Kidney (tissue), 14 donors: ENCODE results near the gene RNF146. TPM values are rescaled to one million over a fixed set of nuclear protein-coding genes. Genes with fewer than 3 reads are reported as not detected.

ENCODE experiments used
- DNase-seq, 5 donors: peaks; one replicate each; pipeline ENCODE4 v3.0.0-alpha.2; 2013 to 2020
- FAIRE-seq: peaks from 2 replicates; lab custom pipeline; 2012; peaks lifted over from hg19 to GRCh38; lab: Jason Lieb, UNC
- H3K27ac ChIP-seq, 2 donors: one replicate each; pipeline ENCODE4 v1.7.0; 2013; ENCODE audit warnings: low read depth in 2 of 2, low read length in 2 of 2, inconsistent platforms in 1 of 2
- H3K27me3 ChIP-seq: one replicate; pipeline ENCODE4 v1.7.1; 2013; ENCODE audit warnings: low read length, inconsistent platforms; ENCODE audit not compliant: control insufficient read depth, insufficient read depth
- H3K36me3 ChIP-seq, 3 donors: one replicate each; pipeline versions ENCODE4 v1.7.0 to v1.7.1; 2013; ENCODE audit warnings: low read length in 3 of 3, control low read depth in 1 of 3, inconsistent platforms in 1 of 3; ENCODE audit not compliant: insufficient read depth in 3 of 3, control insufficient read depth in 2 of 3
- H3K4me1 ChIP-seq, 3 donors: one replicate each; pipeline versions ENCODE4 v1.7.0 to v1.7.1; 2013; ENCODE audit warnings: low read length in 3 of 3, inconsistent platforms in 1 of 3, low read depth in 1 of 3; ENCODE audit not compliant: control insufficient read depth in 2 of 3, insufficient read depth in 2 of 3
- H3K4me3 ChIP-seq, 3 donors: one replicate each; pipeline versions ENCODE4 v1.7.0 to v1.8.1; 2013; ENCODE audit warnings: low read length in 3 of 3, control low read depth in 1 of 3, inconsistent platforms in 1 of 3
- H3K9ac ChIP-seq, 3 donors: one replicate each; pipeline versions ENCODE4 v1.7.0 to v1.7.1; 2013; ENCODE audit warnings: low read length in 3 of 3, control low read depth in 1 of 3, inconsistent platforms in 1 of 3
- H3K9me3 ChIP-seq, 3 donors: one replicate each; pipeline versions ENCODE4 v1.7.0 to v1.7.1; 2013; ENCODE audit warnings: low read length in 3 of 3, control low read depth in 1 of 3, inconsistent platforms in 1 of 3; ENCODE audit not compliant: control insufficient read depth in 2 of 3, insufficient read depth in 1 of 3
- CTCF ChIP-seq: IDR thresholded peaks from 3 replicates; pipeline ENCODE4 v1.5.1; 2012; ENCODE audit warnings: mild to moderate bottlenecking, moderate library complexity, borderline replicate concordance; ENCODE audit not compliant: insufficient read depth; ENCODE audit errors: extremely low read depth
- intact Hi-C: fragments of 100-400 bp; cut with DNase I; formaldehyde crosslinking; loops from one replicate; pipeline ENCODE4 v1.11.1; 2022
- polyA plus RNA-seq: library from polyadenylated mRNA; stranded (reverse); fragments of 350-450 nt; fragmentation: Illumina TruSeq; extraction: RNeasy Lipid Tissue Mini Kit (QIAGEN cat#74804); gene quantifications from one replicate; pipeline ENCODE4 v1.2.3, GENCODE V29; 2014; ENCODE audit warnings: low read depth, low replicate concordance; ENCODE audit not compliant: insufficient read depth
- total RNA-seq: library from RNA; stranded (reverse); fragmentation: NEBNext Ultra II Directional; extraction: Animal tissue kit (Norgen Biotek cat#: 25700); gene quantifications from one replicate; pipeline ENCODE4 v1.2.1, GENCODE V29; 2021
- donor health status: control.
- donor health status: control.
- donor health status: control.
- donor health status: control.
- donor health status: control.
- donor health status: DM: yes; HTN: yes; CAD: no.
- donor health status: Normal renal cell carcinoma (clear cell type).

Gene RNF146
- total and polyA plus RNA-seq, 2 donors from 2014 or later: 36.1 to 47.5 TPM

GRCh38 chr6:127301199-127301700, 34.6 kb downstream of the RNF146 start:
- intact Hi-C loops: loop anchor here (10.0 kb wide), 1 partner anchor 244 kb away; no protein-coding TSS in a partner anchor
- H3K4me1 ChIP-seq: no peaks in the 10 kb centered on the region
- no peak overlapping the region for H3K9ac ChIP-seq
- DNase-seq (peak in 1 of 5 donors; percentile 43), FAIRE-seq (no peak)
- H3K36me3 ChIP-seq: peaks cover 0 to 2% (median 0%) of the 10 kb centered on the region in 3 donors
- no peak for TF ChIP-seq CTCF
- no peak overlapping the region for H3K4me3 ChIP-seq
- no peaks in the 10 kb centered on the region for H3K27me3 ChIP-seq
- H3K27ac ChIP-seq: no peak overlapping the region
- no peaks in the 10 kb centered on the region for H3K9me3 ChIP-seq

DNA sequence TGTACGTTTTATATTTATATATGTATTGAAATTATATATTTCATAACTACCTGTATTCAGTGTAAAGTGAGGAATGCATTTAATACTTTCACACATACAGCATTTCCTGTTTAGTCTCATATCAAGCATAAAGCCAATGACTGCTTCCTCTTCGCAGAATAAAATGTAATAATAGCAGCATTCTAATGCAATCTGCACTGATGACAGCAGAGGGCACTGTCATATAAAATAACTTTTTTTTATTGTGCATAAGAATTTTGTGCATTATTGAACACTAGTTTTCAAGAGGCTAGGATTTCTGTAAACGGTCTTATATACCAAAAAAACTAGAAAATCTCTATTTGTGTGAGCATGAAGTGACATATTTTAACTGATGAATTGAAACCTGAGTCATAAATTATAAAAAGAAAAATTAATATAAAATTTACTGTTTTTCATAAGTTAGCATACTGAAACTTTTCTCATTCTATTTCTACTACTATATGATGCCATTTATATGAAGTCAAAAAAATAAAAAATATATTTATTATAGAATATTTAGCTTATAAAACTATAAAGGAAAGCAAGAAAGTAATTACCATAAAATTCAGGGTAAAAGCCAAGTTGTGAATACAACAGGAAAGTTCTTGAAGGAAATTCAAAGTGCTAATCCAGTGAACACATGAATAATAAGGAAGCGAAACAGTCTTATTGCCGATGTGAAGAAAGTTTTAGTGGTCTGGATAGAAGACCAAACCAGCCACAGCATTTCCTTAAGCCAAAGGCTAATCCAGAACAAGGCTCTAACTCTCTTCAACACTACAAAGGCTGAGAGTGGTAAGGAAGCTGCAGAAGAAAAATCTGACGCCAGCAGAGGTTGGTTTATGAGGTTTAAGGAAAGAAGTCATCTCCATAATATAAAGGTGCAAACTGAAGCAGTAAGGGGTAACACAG, 36.3 kb downstream of the RNF146 start:
- TF ChIP-seq CTCF: peak; percentile 73
- intact Hi-C loops: loop anchor here (10.0 kb wide), 1 partner anchor 242 kb away; no protein-coding TSS in a partner anchor
- H3K27ac ChIP-seq: no peak overlapping the region
- DNase-seq (peak in 3 of 5 donors; percentile 10 to 70 (median 51)), FAIRE-seq (peak; percentile 94)
- H3K9ac ChIP-seq: no peak overlapping the region
- H3K27me3 ChIP-seq: no peaks in the 10 kb centered on the region
- H3K4me1 ChIP-seq: no peaks in the 10 kb centered on the region
- H3K4me3 ChIP-seq: no peak overlapping the region
- H3K36me3 ChIP-seq: peaks cover 0 to 2% (median 0%) of the 10 kb centered on the region in 3 donors
- no peaks in the 10 kb centered on the region for H3K9me3 ChIP-seq

- Histone ChIP-seq H3K36me3 (peaks cover 0 to 2% (median 0%) of the 10 kb centered on the region in 3 donors), H3K4me1 (no peaks in the 10 kb centered on the region), H3K4me3 (no peak overlapping the region), H3K9ac (no peak overlapping the region), H3K27ac (no peak overlapping the region), H3K9me3 (peaks cover 0 to 9% (median 0%) of the 10 kb centered on the region in 3 donors), H3K27me3 (no peaks in the 10 kb centered on the region)
- FAIRE-seq: no peak
- intact Hi-C loops: loop anchor here (10.0 kb wide), 1 partner anchor 241 kb away; no protein-coding TSS in a partner anchor
- TF ChIP-seq CTCF: no peak
- no peak for DNase-seq
These were observed 37.3 kb downstream of the RNF146 start for GRCh38 chr6:127303917-127304316.
